Measurements from ENCODE around the gene TSEN54.

TSEN54 gene

DNA sequence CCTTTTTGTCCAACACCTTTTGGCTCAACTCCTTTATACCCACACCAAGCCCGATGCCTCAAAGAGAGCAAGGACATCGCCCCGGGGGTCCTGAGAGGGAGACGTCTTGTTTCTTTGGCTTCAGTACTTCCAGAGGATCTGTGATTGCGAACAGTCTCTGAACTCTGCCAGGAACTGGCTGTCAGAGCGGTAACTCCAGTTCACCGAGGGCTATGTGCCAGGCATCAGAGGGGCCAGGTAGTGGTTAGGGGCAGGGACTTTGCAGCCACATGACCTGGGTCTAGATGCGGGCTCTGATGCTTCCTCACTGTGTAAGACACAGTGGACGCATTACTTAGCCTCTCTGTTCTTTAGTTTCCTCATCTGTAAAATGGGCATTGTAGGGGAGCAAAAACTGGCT is 30.8 kb downstream of the TSEN54 start:
- TF ChIP-seq CREB1 (IDR thresholded peaks at IDR 0.05; ENCODE audit: low read depth) = no peak
- no peak for TF ChIP-seq RAD21 (IDR thresholded peaks at IDR 0.05; ENCODE audit: low read depth)
- TF ChIP-seq TAF1 (IDR thresholded peaks at IDR 0.05; ENCODE audit: low read depth) = no peak
- no peak for TF ChIP-seq ZBTB7A (IDR thresholded peaks at IDR 0.05; ENCODE audit: low read depth)
- TF ChIP-seq FOXM1 (IDR thresholded peaks at IDR 0.05; ENCODE audit: borderline replicate concordance, low read depth) = no peak
- no peak for TF ChIP-seq EGR1 (IDR thresholded peaks at IDR 0.05)

GRCh38 chr17:75548813-75549212 is 32.5 kb downstream of the TSEN54 start:
- TF ChIP-seq TEAD4 (IDR thresholded peaks at IDR 0.05) (no peak), FOXM1 (IDR thresholded peaks at IDR 0.05; ENCODE audit: borderline replicate concordance, low read depth) (no peak), MAX (IDR thresholded peaks at IDR 0.05) (no peak), CREB1 (IDR thresholded peaks at IDR 0.05; ENCODE audit: low read depth) (no peak), USF1 (IDR thresholded peaks at IDR 0.05) (no peak), EP300 (IDR thresholded peaks at IDR 0.05; ENCODE audit: borderline replicate concordance) (no peak), TCF12 (IDR thresholded peaks at IDR 0.05; ENCODE audit: low read depth) (no peak), NFIC (IDR thresholded peaks at IDR 0.05) (no peak), ZBTB7A (IDR thresholded peaks at IDR 0.05; ENCODE audit: low read depth) (no peak), YY1 (IDR thresholded peaks at IDR 0.05; ENCODE audit: low read depth) (no peak), CEBPB (IDR thresholded peaks at IDR 0.05) (no peak), TAF1 (IDR thresholded peaks at IDR 0.05; ENCODE audit: low read depth) (no peak), REST (IDR thresholded peaks at IDR 0.05; ENCODE audit: low read depth) (no peak), EGR1 (IDR thresholded peaks at IDR 0.05) (no peak), RAD21 (IDR thresholded peaks at IDR 0.05; ENCODE audit: low read depth) (no peak)

- peak; percentile 51 for TF ChIP-seq TAF1 (IDR thresholded peaks at IDR 0.05; ENCODE audit: low read depth)
- TF ChIP-seq EGR1 (IDR thresholded peaks at IDR 0.05) = no peak
- no peak for TF ChIP-seq CREB1 (IDR thresholded peaks at IDR 0.05; ENCODE audit: low read depth)
- peak; percentile 47; the same call in 1 of the 2 replicates for TF ChIP-seq FOXM1 (IDR thresholded peaks at IDR 0.05; ENCODE audit: borderline replicate concordance, low read depth)
- TF ChIP-seq ZBTB7A (IDR thresholded peaks at IDR 0.05; ENCODE audit: low read depth) = peak; percentile 98
- TF ChIP-seq EP300 (IDR thresholded peaks at IDR 0.05; ENCODE audit: borderline replicate concordance) = no peak; the same call in 1 of the 2 replicates
- peak; percentile 79 for TF ChIP-seq MAX (IDR thresholded peaks at IDR 0.05)
- no peak for TF ChIP-seq RAD21 (IDR thresholded peaks at IDR 0.05; ENCODE audit: low read depth)
- peak; percentile 35; the same call in 1 of the 2 replicates for TF ChIP-seq YY1 (IDR thresholded peaks at IDR 0.05; ENCODE audit: low read depth)
- TF ChIP-seq USF1 (IDR thresholded peaks at IDR 0.05) = peak; percentile 90
- TF ChIP-seq NFIC (IDR thresholded peaks at IDR 0.05) = peak; percentile 57
- no peak for TF ChIP-seq REST (IDR thresholded peaks at IDR 0.05; ENCODE audit: low read depth)
- TF ChIP-seq TCF12 (IDR thresholded peaks at IDR 0.05; ENCODE audit: low read depth) = peak; percentile 66
- no peak for TF ChIP-seq CEBPB (IDR thresholded peaks at IDR 0.05)
- peak; percentile 78 for TF ChIP-seq TEAD4 (IDR thresholded peaks at IDR 0.05)
Measured at GRCh38 chr17:75549246-75550138, 33.2 kb downstream of the TSEN54 start.

- TF ChIP-seq NFIC (IDR thresholded peaks at IDR 0.05) (no peak), RAD21 (IDR thresholded peaks at IDR 0.05; ENCODE audit: low read depth) (no peak), EP300 (IDR thresholded peaks at IDR 0.05; ENCODE audit: borderline replicate concordance) (no peak), YY1 (IDR thresholded peaks at IDR 0.05; ENCODE audit: low read depth) (peak; percentile 38; the same call in 1 of the 2 replicates), REST (IDR thresholded peaks at IDR 0.05; ENCODE audit: low read depth) (no peak)
Measured at GRCh38 chr17:75550139-75550465, 33.8 kb downstream of the TSEN54 start.

Measured in Ishikawa (cell line).